CD4-positive, alpha-beta T cell (primary cell): ENCODE results near the gene RAPGEF5. TPM values are rescaled to one million over a fixed set of nuclear protein-coding genes. Genes with fewer than 3 reads are reported as not detected.

Source experiments
- ATAC-seq: fragments of 200-7000 bp; cut with Tn5 transposase; one replicate; pipeline ENCODE4 v1.10.0; 2022; ENCODE audit warnings: mild to moderate bottlenecking; ENCODE audit not compliant: poor library complexity
- CTCF ChIA-PET: fragments of 350-600 bp; sonication (Branson Sonifier 250); formaldehyde crosslinking; loops from one replicate; lab custom pipeline; 2021; ENCODE audit warnings: antibody characterized with exemption, inconsistent platforms; lab: Charles Lee
- POLR2A ChIA-PET: fragments of 350-600 bp; sonication (Branson Sonifier 250); formaldehyde crosslinking; loops from one replicate; lab custom pipeline; 2021; ENCODE audit warnings: antibody characterized with exemption, inconsistent platforms; lab: Charles Lee
- DNase-seq, 14 experiments: peaks; one replicate each; pipeline ENCODE4 v3.0.0-alpha.2; 2013 to 2020; ENCODE audit warnings: mixed read lengths in 2 of 14
- H3K27ac ChIP-seq, 2 donors: one replicate each; pipeline versions ENCODE4 v1.5.1 to v1.7.0; 2013; ENCODE audit warnings: low read length in 2 of 2, low read depth in 1 of 2, mild to moderate bottlenecking in 1 of 2
- H3K27me3 ChIP-seq, 2 experiments: 1 replicate in 1 of 2; 2 replicates in 1 of 2; pipeline versions ENCODE4 v1.6.1 to v1.7.0; 2013; ENCODE audit warnings: low read length in 2 of 2, control low read depth in 1 of 2, mild to moderate bottlenecking in 1 of 2, moderate library complexity in 1 of 2; ENCODE audit not compliant: insufficient read depth in 2 of 2, control insufficient read depth in 1 of 2
- H3K36me3 ChIP-seq: one replicate; pipeline ENCODE4 v1.6.1; 2013; ENCODE audit warnings: low read length, control low read depth; ENCODE audit not compliant: insufficient read depth
- H3K4me1 ChIP-seq: one replicate; pipeline ENCODE4 v1.6.1; 2013; ENCODE audit warnings: low read length, control low read depth; ENCODE audit not compliant: insufficient read depth
- H3K4me3 ChIP-seq: one replicate; pipeline ENCODE4 v1.5.1; 2013; ENCODE audit warnings: mild to moderate bottlenecking, low read length, moderate library complexity
- H3K9me3 ChIP-seq, 2 experiments: 1 replicate in 1 of 2; 2 replicates in 1 of 2; pipeline versions ENCODE4 v1.6.1 to v1.7.0; 2013; ENCODE audit warnings: low read length in 2 of 2, mild to moderate bottlenecking in 2 of 2, control low read depth in 1 of 2, moderate library complexity in 1 of 2; ENCODE audit not compliant: control insufficient read depth in 1 of 2, insufficient read depth in 1 of 2
- H3K27ac Mint-ChIP-seq: one replicate; pipeline ENCODE4 v1.8.0; 2020; ENCODE audit warnings: mixed read lengths
- H3K27me3 Mint-ChIP-seq: one replicate; pipeline ENCODE4 v1.8.0; 2021; ENCODE audit warnings: mixed read lengths
- H3K36me3 Mint-ChIP-seq: one replicate; pipeline ENCODE4 v1.8.0; 2021; ENCODE audit warnings: low read depth, mixed read lengths
- H3K4me1 Mint-ChIP-seq: one replicate; pipeline ENCODE4 v1.8.0; 2021; ENCODE audit warnings: low read depth, mixed read lengths
- H3K4me3 Mint-ChIP-seq: one replicate; pipeline ENCODE4 v1.8.0; 2020; ENCODE audit warnings: mild to moderate bottlenecking, mixed read lengths
- H3K9me3 Mint-ChIP-seq: one replicate; pipeline ENCODE4 v1.8.0; 2020; ENCODE audit warnings: mixed read lengths
- CTCF ChIP-seq: fragments of 200-600 bp; IDR thresholded peaks from one replicate; pipeline ENCODE4 v1.8.0; 2022; ENCODE audit warnings: antibody characterized with exemption, mild to moderate bottlenecking
- intact Hi-C, 2 experiments: fragments of 100-400 bp; cut with DNase I in 1 of 2; cut with micrococcal nuclease in 1 of 2; formaldehyde crosslinking; loops; one replicate each; pipeline versions ENCODE4 v1.15.1 to v1.9.0; 2023 to 2025; cut with DNase I, micrococcal nuclease
- total RNA-seq, 174 experiments: library from RNA in 2 of 174; stranded (reverse) in 2 of 174; gene quantifications; one replicate each; pipeline ENCODE4 v1.2.3 and lab custom pipeline; 2021 to 2026

Gene RAPGEF5
- total RNA-seq, 2 experiments from 2014 or later = 0.17 TPM; not detected in 1

GRCh38 chr7:22333680-22334141 is 23.2 kb downstream of the RAPGEF5 start:
- Histone ChIP-seq H3K9me3 (no peaks in the 10 kb centered on the region), H3K27ac (no peak overlapping the region), H3K4me3 (no peak overlapping the region), H3K27me3 (peaks cover 1 to 5% of the 10 kb centered on the region in 2 experiments), H3K36me3 (no peaks in the 10 kb centered on the region), H3K4me1 (no peaks in the 10 kb centered on the region)
- CTCF ChIA-PET = no interaction called here
- no peaks in the 10 kb centered on the region for H3K4me1 Mint-ChIP-seq
- DNase-seq (no peak), ATAC-seq (no peak)
- no peaks in the 10 kb centered on the region for H3K9me3 Mint-ChIP-seq
- H3K27me3 Mint-ChIP-seq = no peaks in the 10 kb centered on the region
- H3K4me3 Mint-ChIP-seq = no peak overlapping the region
- H3K27ac Mint-ChIP-seq = no peak overlapping the region
- H3K36me3 Mint-ChIP-seq = no peaks in the 10 kb centered on the region
- intact Hi-C loops = no loop called here
- no peak for TF ChIP-seq CTCF
- POLR2A ChIA-PET = no interaction called here

- Histone ChIP-seq H3K36me3 (no peaks in the 10 kb centered on the region), H3K27ac (no peak overlapping the region), H3K9me3 (no peaks in the 10 kb centered on the region), H3K27me3 (peaks cover 4 to 5% of the 10 kb centered on the region in 2 experiments), H3K4me1 (no peaks in the 10 kb centered on the region), H3K4me3 (no peak overlapping the region)
- intact Hi-C loops = no loop called here
- POLR2A ChIA-PET = no interaction called here
- no peaks in the 10 kb centered on the region for H3K9me3 Mint-ChIP-seq
- DNase-seq = no peak
- H3K4me1 Mint-ChIP-seq = no peaks in the 10 kb centered on the region
- no peak for TF ChIP-seq CTCF
- ATAC-seq = no peak
- H3K4me3 Mint-ChIP-seq = no peak overlapping the region
- CTCF ChIA-PET = interaction anchor here (1.2 kb wide), 1 partner anchor 14 kb away, joined by 4 read pairs; no protein-coding TSS in a partner anchor
- no peaks in the 10 kb centered on the region for H3K27me3 Mint-ChIP-seq
- no peak overlapping the region for H3K27ac Mint-ChIP-seq
- H3K36me3 Mint-ChIP-seq = no peaks in the 10 kb centered on the region
These were observed 24.5 kb downstream of the RAPGEF5 start for GRCh38 chr7:22332461-22332870.

GRCh38 chr7:22331704-22332103 is 25.2 kb downstream of the RAPGEF5 start:
- H3K9me3 ChIP-seq = no peaks in the 10 kb centered on the region
- Mint-ChIP-seq H3K9me3 (no peaks in the 10 kb centered on the region), H3K4me3 (no peak overlapping the region), H3K4me1 (no peaks in the 10 kb centered on the region), H3K27me3 (no peaks in the 10 kb centered on the region), H3K36me3 (no peaks in the 10 kb centered on the region), H3K27ac (no peak overlapping the region)
- H3K27ac ChIP-seq = no peak overlapping the region
- ATAC-seq (no peak), DNase-seq (no peak)
- TF ChIP-seq CTCF = no peak
- no peaks in the 10 kb centered on the region for H3K36me3 ChIP-seq
- intact Hi-C loops = no loop called here
- no peak overlapping the region for H3K4me3 ChIP-seq
- H3K4me1 ChIP-seq = no peaks in the 10 kb centered on the region
- POLR2A ChIA-PET = no interaction called here
- H3K27me3 ChIP-seq = peaks cover 4 to 5% of the 10 kb centered on the region in 2 experiments
- CTCF ChIA-PET = interaction anchor here (1.2 kb wide), 1 partner anchor 15 kb away, joined by 4 read pairs; no protein-coding TSS in a partner anchor
